Measurements from ENCODE around the gene ARRB2. TPM values are rescaled to one million over a fixed set of nuclear protein-coding genes. Genes with fewer than 3 reads are reported as not detected.
A peak's percentile ranks its signal among the peaks of the same experiment; 100 is the strongest.

The ARRB2 gene
- total RNA-seq, 4 donors from 2014 or later, result 8.4 to 20.6 (median 14.4) TPM

DNA sequence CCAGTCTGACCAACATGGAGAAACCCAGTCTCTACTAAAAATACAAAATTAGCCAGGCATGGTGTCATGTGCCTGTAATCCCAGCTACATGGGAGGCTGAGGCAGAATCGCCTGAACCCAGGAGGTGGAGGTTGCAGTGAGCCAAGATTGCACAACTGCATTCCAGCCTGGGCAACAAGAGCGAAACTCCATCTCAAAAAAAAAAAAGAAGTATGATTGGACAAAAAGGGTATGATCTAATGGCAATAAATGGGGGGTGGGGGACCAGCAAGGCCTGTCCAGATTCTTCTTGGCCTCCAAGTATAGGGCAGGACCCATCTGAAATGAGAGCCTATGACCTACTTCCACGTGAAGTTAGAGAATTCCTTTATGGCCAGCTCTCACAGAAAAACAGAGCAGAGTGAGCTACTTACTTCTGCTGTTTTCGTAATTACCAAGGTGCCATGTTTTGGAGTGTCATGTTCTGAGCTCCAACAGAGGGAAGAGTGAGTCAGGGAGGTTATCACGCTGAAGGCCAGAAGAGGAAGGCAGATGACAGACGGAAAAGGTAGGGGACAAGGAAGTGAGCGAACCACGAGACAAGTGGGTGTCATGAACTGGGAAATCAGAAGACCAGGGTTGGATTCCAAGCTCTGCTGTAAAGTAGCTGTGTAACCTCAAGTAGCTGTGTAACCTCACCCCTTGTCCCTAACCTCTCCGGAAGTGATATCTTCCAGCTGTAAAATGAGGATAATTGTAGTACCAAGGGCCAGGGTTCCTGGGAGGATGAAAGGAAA, 25.6 kb downstream of the ARRB2 start:
- H3K9me3 ChIP-seq, result no peaks in the 10 kb centered on the region
- no peaks in the 10 kb centered on the region for H3K27me3 ChIP-seq
- H3K27ac ChIP-seq, result no peak overlapping the region
- no peak for TF ChIP-seq POLR2A (IDR thresholded peaks at IDR 0.05)
- no peak for TF ChIP-seq CTCF (IDR thresholded peaks at IDR 0.05)
- intact Hi-C loops (cut with DNase I), result no loop called here
- WGBS, 2 donors, result 79 to 80% methylated on average over 9 of the region's 9 CpGs
- no peak for DNase-seq
- H3K4me1 ChIP-seq, result peaks cover 16 to 17% of the 10 kb centered on the region in 2 donors
- no peaks in the 10 kb centered on the region for H3K36me3 ChIP-seq
- H3K4me3 ChIP-seq (replicated peaks in 1 of 3), result no peak overlapping the region

- H3K36me3 ChIP-seq, result no peaks in the 10 kb centered on the region
- H3K27ac ChIP-seq, result peak overlapping the region in 1 of 3 donors; percentile 21
- H3K4me1 ChIP-seq, result peaks cover 8 to 9% of the 10 kb centered on the region in 2 donors
- WGBS, 2 donors, result 19 to 23% methylated on average over 31 to 39 of the region's 41 CpGs
- H3K27me3 ChIP-seq, result no peaks in the 10 kb centered on the region
- TF ChIP-seq POLR2A (IDR thresholded peaks at IDR 0.05) (no peak), CTCF (IDR thresholded peaks at IDR 0.05) (no peak)
- H3K9me3 ChIP-seq, result no peaks in the 10 kb centered on the region
- intact Hi-C loops (cut with DNase I), result no loop called here
- no peak for DNase-seq
- H3K4me3 ChIP-seq (replicated peaks in 1 of 3), result peak overlapping the region; percentile 50 to 83 (median 74)
These were observed 28.0 kb downstream of the ARRB2 start for GRCh38 chr17:4738136-4739121.

DNA sequence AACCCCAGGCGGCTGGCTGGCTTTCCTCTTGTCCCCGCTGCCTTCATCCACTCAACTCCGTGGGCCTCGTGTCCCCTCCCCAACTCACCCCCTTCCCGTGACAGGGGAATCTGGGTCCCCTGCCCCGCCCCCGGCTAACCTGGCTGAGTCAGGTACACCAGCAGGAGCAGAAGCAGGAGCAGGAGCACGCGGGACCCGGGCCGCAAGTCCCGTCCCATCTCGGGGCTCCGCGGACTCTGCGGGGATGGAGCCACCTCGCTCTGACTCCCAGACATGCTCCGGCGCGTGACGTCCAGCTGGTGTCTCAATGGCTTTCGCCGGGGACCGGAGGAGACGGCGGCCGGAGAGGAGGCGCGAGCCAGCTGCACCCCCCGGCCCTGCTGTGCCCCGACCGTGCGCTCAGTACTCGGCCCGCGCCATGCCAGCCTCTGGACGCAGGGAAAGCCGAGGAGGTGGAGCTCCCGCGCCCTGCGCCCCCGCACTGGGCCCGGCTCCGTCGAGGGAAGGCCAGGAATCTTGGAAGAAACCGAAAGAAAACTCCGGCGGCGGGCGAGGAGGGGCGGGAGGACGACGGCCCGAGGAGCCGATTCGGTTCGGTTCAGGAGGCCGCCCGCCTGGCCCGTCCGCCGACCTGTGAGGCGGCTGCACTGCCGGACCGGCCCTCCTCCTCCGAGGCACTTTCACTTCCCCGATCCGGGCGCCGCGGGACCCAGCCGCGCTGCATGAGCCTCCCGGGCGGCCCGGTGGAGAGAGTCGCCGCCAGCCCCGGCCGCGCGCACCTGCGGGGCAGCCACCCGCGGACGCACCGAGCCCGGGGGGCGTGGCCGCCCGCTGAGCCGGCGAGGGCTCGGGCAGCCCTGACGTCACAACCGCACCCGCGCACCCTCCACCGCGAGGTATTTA, 28.9 kb downstream of the ARRB2 start, which contains the start of the genes CXCL16 and ZMYND15:
CXCL16 (minus strand) TSS at position 807 of the 903 bp plus-strand sequence; CDS start at position 218, 589 bp downstream.
ZMYND15 (plus strand) TSS at position 712 of the 903 bp plus-strand sequence. CDS start 716 bp downstream, outside the sequence.
- H3K27me3 ChIP-seq, result no peaks in the 10 kb centered on the region
- H3K36me3 ChIP-seq, result no peaks in the 10 kb centered on the region
- peak; percentile 65 to 69 for DNase-seq
- 2 to 5% methylated on average over 7 to 8 of the region's 100 CpGs for WGBS, 2 donors
- H3K4me1 ChIP-seq, result peaks cover 8 to 9% of the 10 kb centered on the region in 2 donors
- H3K4me3 ChIP-seq (replicated peaks in 1 of 3), result peak within 1 kb of the TSS; percentile 50 to 83 (median 74)
- intact Hi-C loops (cut with DNase I), result loop anchor here (5.0 kb wide), 1 partner anchor 48 kb away; the partner anchor contains the start of genes GLTPD2 and VMO1
- peak within 1 kb of the TSS in 2 of 3 donors; percentile 34 to 42 for H3K27ac ChIP-seq
- no peaks in the 10 kb centered on the region for H3K9me3 ChIP-seq
- TF ChIP-seq POLR2A (IDR thresholded peaks at IDR 0.05) (peak in 1 of 2 donors; percentile 32), CTCF (IDR thresholded peaks at IDR 0.05) (no peak)

GRCh38 chr17:4740025-4740351, 29.6 kb downstream of the ARRB2 start:
- Histone ChIP-seq H3K36me3 (no peaks in the 10 kb centered on the region), H3K27ac (no peak overlapping the region), H3K27me3 (no peaks in the 10 kb centered on the region), H3K4me3 (replicated peaks in 1 of 3) (peak overlapping the region; percentile 50 to 83 (median 74)), H3K4me1 (peaks cover 8 to 10% of the 10 kb centered on the region in 2 donors), H3K9me3 (no peaks in the 10 kb centered on the region)
- intact Hi-C loops (cut with DNase I), result loop anchor here (5.0 kb wide), 1 partner anchor 47 kb away; the partner anchor contains the start of genes GLTPD2 and VMO1
- no peak for DNase-seq
- 16 to 20% methylated on average over 11 to 12 of the region's 13 CpGs for WGBS, 2 donors
- TF ChIP-seq POLR2A (IDR thresholded peaks at IDR 0.05) (no peak), CTCF (IDR thresholded peaks at IDR 0.05) (no peak)

Measured in thyroid gland (tissue), 4 donors.